Natural killer cell (primary cell): ENCODE measurements around the gene MON1A. TPM values are rescaled to one million over a fixed set of nuclear protein-coding genes. Genes with fewer than 3 reads are reported as not detected.

Experiments
- ATAC-seq, 3 donors: fragments of 150-1000 bp in 2 of 3; fragments of 200-7000 bp in 1 of 3; cut with Tn5 transposase; 1 replicate in 1 of 3; 2 replicates in 2 of 3; pipeline ENCODE4 v1.10.0; 2021; ENCODE audit warnings: mild to moderate bottlenecking in 2 of 3, moderate library complexity in 2 of 3
- DNase-seq, 2 donors: peaks; one replicate each; pipeline versions ENCODE4 v3.0.0 to v3.0.0-alpha.2; 2013 to 2021; ENCODE audit warnings: mixed read lengths in 1 of 2
- H3K27ac ChIP-seq: one replicate; pipeline ENCODE4 v1.5.1; 2013; ENCODE audit warnings: mild to moderate bottlenecking, low read length
- H3K27me3 ChIP-seq: one replicate; pipeline ENCODE4 v1.6.1; 2013; ENCODE audit warnings: low read length; ENCODE audit not compliant: control insufficient read depth, insufficient read depth
- H3K36me3 ChIP-seq: one replicate; pipeline ENCODE4 v1.6.1; 2013; ENCODE audit warnings: low read length; ENCODE audit not compliant: control insufficient read depth, insufficient read depth
- H3K4me1 ChIP-seq: one replicate; pipeline ENCODE4 v1.6.1; 2013; ENCODE audit warnings: low read length; ENCODE audit not compliant: control insufficient read depth, insufficient read depth
- H3K4me3 ChIP-seq: one replicate; pipeline ENCODE4 v1.5.1; 2013; ENCODE audit warnings: low read length
- H3K9me3 ChIP-seq: one replicate; pipeline ENCODE4 v1.6.1; 2013; ENCODE audit warnings: low read length; ENCODE audit not compliant: control insufficient read depth, insufficient read depth
- H3K27ac Mint-ChIP-seq, 2 donors: one replicate each; pipeline ENCODE4 v1.8.0; 2022; ENCODE audit warnings: mild to moderate bottlenecking in 2 of 2, mixed read lengths in 2 of 2, moderate library complexity in 1 of 2
- H3K27me3 Mint-ChIP-seq, 2 donors: one replicate each; pipeline ENCODE4 v1.8.0; 2022; ENCODE audit warnings: low read depth in 2 of 2, mixed read lengths in 2 of 2
- H3K36me3 Mint-ChIP-seq: one replicate; pipeline ENCODE4 v1.8.0; 2022; ENCODE audit warnings: mixed read lengths
- H3K4me1 Mint-ChIP-seq, 2 donors: one replicate each; pipeline ENCODE4 v1.8.0; 2022; ENCODE audit warnings: mixed read lengths in 2 of 2
- H3K4me3 Mint-ChIP-seq: one replicate; pipeline ENCODE4 v1.8.0; 2022; ENCODE audit warnings: mild to moderate bottlenecking, moderate library complexity, mixed read lengths
- H3K9me3 Mint-ChIP-seq, 2 donors: one replicate each; pipeline ENCODE4 v1.8.0; 2022; ENCODE audit warnings: mixed read lengths in 2 of 2
- CTCF ChIP-seq: fragments of 200-600 bp; IDR thresholded peaks from one replicate; pipeline ENCODE4 v1.8.0; 2022; ENCODE audit warnings: antibody characterized with exemption
- WGBS: methylation state at CpG from one replicate; pipeline ENCODE4 v1.1.7; 2013; ENCODE audit warnings: missing lambda C conversion rate; ENCODE audit not compliant: insufficient coverage; 5-methylcytosine and 5-hydroxymethylcytosine counted together
- intact Hi-C: fragments of 100-400 bp; cut with micrococcal nuclease; formaldehyde crosslinking; loops from one replicate; pipeline ENCODE4 v1.14.2; 2022
- total RNA-seq, 4 donors: library from RNA; stranded (reverse); fragments of 120-200 nt in 1 of 4; gene quantifications; one replicate each; pipeline versions ENCODE4 v1.2.3 to v1.2.4, GENCODE V29; 2013 to 2022

MON1A gene
- total RNA-seq, 3 donors from 2014 or later (not counting 1 experiment from before 2014, with no cell fraction given) = 3.7 to 8.1 (median 7.9) TPM

DNA sequence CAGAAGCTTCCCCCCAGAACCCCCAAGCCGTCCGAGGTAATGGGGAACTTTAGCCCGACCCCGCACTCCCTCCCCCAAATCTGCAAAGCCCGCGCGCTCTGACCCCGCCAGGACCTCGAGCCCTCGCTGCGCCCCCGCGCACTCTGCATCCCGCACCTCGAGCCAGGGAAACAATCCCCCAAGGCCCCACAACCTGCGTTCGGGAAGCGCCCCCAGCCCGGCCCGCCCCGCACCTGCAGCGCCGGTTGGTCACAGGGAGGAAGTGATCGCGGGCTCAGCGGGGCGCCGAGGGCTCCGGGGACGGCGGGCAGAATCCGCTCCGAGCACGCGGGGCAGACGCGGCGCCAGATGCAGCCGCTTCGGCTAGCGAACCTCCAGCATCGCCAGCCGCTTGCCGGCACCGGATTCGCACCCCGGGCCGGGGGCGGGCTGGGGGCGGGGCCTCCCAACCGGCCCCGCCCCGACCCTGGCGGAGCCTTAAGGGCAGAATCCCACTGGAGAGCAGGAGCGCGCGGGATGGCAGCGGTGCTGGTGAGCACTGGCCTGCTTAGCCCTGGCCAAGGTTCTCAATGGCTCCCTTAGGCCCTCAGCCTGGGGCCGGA is 60.0 kb downstream of the MON1A start, which contains the start of gene CAMKV:
Gene CAMKV, minus strand, starts transcription at position 382 of the 602 bp plus-strand sequence. CDS start 7,518 bp downstream, outside the sequence.
- Mint-ChIP-seq H3K9me3 (no peaks in the 10 kb centered on the region), H3K36me3 (no peaks in the 10 kb centered on the region), H3K27ac (no peak within 1 kb of the TSS), H3K27me3 (peaks cover 19 to 29% of the 10 kb centered on the region in 2 donors), H3K4me1 (no peaks in the 10 kb centered on the region), H3K4me3 (no peak within 1 kb of the TSS)
- 2% methylated on average over 59 of the region's 59 CpGs for WGBS
- peaks cover 13% of the 10 kb centered on the region for H3K27me3 ChIP-seq
- no peak for TF ChIP-seq CTCF
- intact Hi-C loops = no loop called here
- H3K36me3 ChIP-seq = no peaks in the 10 kb centered on the region
- peaks cover 5% of the 10 kb centered on the region for H3K9me3 ChIP-seq
- ATAC-seq (peak in 2 of 3 donors; percentile 66 to 69), DNase-seq (peak in 1 of 2 donors; percentile 47)
- no peak within 1 kb of the TSS for H3K27ac ChIP-seq
- H3K4me1 ChIP-seq = peaks cover 12% of the 10 kb centered on the region
- H3K4me3 ChIP-seq = no peak within 1 kb of the TSS

- Histone ChIP-seq H3K27ac (no peak overlapping the region), H3K9me3 (peaks cover 5% of the 10 kb centered on the region), H3K36me3 (no peaks in the 10 kb centered on the region), H3K4me3 (no peak overlapping the region), H3K27me3 (peaks cover 13% of the 10 kb centered on the region), H3K4me1 (peaks cover 12% of the 10 kb centered on the region)
- Mint-ChIP-seq H3K36me3 (no peaks in the 10 kb centered on the region), H3K9me3 (no peaks in the 10 kb centered on the region), H3K27me3 (peaks cover 20 to 29% of the 10 kb centered on the region in 2 donors), H3K4me1 (no peaks in the 10 kb centered on the region), H3K27ac (no peak overlapping the region), H3K4me3 (peak overlapping the region; percentile 49)
- ATAC-seq (no peak), DNase-seq (no peak)
- intact Hi-C loops = no loop called here
- 7% methylated on average over 23 of the region's 23 CpGs for WGBS
- TF ChIP-seq CTCF = no peak
These were observed 60.6 kb downstream of the MON1A start for GRCh38 chr3:49868862-49869466.

DNA sequence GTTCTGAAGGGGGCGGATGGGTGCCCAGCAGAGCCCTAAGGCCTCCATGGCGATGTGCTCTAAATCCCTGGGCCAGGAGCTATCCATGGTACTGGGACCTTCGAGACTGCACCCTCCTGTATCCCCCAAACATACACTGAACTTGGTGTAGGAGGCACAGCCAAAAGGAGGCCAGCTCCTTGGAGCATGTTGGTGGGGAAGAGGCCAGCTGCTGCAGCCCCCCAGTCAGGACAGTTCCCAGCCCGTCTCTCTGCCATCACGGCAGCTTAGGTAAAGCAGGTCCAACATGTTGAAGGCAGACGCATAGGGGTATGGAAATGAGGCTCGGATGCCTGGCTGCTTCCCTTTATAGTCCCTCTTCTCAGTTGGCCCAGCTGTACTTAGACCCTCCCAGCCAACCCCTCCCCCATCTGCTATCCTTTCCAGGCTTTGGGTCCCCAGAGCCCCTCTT is 61.7 kb downstream of the MON1A start:
- 27% methylated on average over 7 of the region's 7 CpGs for WGBS
- peaks cover 31 to 33% of the 10 kb centered on the region in 2 donors for H3K27me3 Mint-ChIP-seq
- Histone ChIP-seq H3K27me3 (peaks cover 13% of the 10 kb centered on the region), H3K4me1 (peaks cover 12% of the 10 kb centered on the region), H3K27ac (no peak overlapping the region), H3K9me3 (peaks cover 5% of the 10 kb centered on the region), H3K4me3 (no peak overlapping the region), H3K36me3 (no peaks in the 10 kb centered on the region)
- H3K36me3 Mint-ChIP-seq = no peaks in the 10 kb centered on the region
- no peak overlapping the region for H3K4me3 Mint-ChIP-seq
- no peak overlapping the region for H3K27ac Mint-ChIP-seq
- H3K4me1 Mint-ChIP-seq = no peaks in the 10 kb centered on the region
- intact Hi-C loops = no loop called here
- H3K9me3 Mint-ChIP-seq = no peaks in the 10 kb centered on the region
- ATAC-seq = no peak
- peak in 1 of 2 donors; percentile 45 for DNase-seq
- TF ChIP-seq CTCF = no peak
